ENCODE measurements around the gene ERVH48-1.

- TF ChIP-seq CTCF (conservative IDR thresholded peaks at IDR 0.05; ENCODE audit: low read length) (no peak), EZH2phosphoT487 (IDR thresholded peaks at IDR 0.05; ENCODE audit: borderline replicate concordance, low read depth, low read length) (no peak)
These were observed 16.8 kb upstream of the ERVH48-1 start for GRCh38 chr21:42942244-42942643.
